ENCODE data around the gene UTP25.

The UTP25 gene

GRCh38 chr1:209802117-209802779 lies 25.5 kb upstream of the UTP25 start:
- peak; percentile 26 for ATAC-seq
- peak; percentile 24; the same call in 1 of the 2 replicates for TF ChIP-seq SNAI2 (CRISPR knock-in tag; IDR thresholded peaks at IDR 0.05)
- no peak for TF ChIP-seq BACH2 (CRISPR knock-in tag; IDR thresholded peaks at IDR 0.05; ENCODE audit: borderline replicate concordance)
- TF ChIP-seq TSHZ2 (CRISPR knock-in tag; IDR thresholded peaks at IDR 0.05): peak; percentile 60; the same call in 1 of the 2 replicates

GRCh38 chr1:209802780-209803152 lies 25.0 kb upstream of the UTP25 start:
- TF ChIP-seq RARB (CRISPR knock-in tag; IDR thresholded peaks at IDR 0.05): no peak
- no peak for TF ChIP-seq PPARA (CRISPR knock-in tag; IDR thresholded peaks at IDR 0.05; ENCODE audit: borderline replicate concordance)
- no peak for TF ChIP-seq CSRNP3 (CRISPR knock-in tag; IDR thresholded peaks at IDR 0.05)
- no peak for TF ChIP-seq TCF4 (CRISPR knock-in tag; IDR thresholded peaks at IDR 0.05; ENCODE audit: borderline replicate concordance)
- no peak for ATAC-seq

GRCh38 chr1:209803568-209803967 lies 24.2 kb upstream of the UTP25 start:
- no peak for TF ChIP-seq CSDC2 (CRISPR knock-in tag; IDR thresholded peaks at IDR 0.05)
- TF ChIP-seq ESRRG (CRISPR knock-in tag; IDR thresholded peaks at IDR 0.05): no peak
- no peak for TF ChIP-seq ZFP30 (CRISPR knock-in tag; IDR thresholded peaks at IDR 0.05)
- no peak for TF ChIP-seq ZC3H10 (CRISPR knock-in tag; IDR thresholded peaks at IDR 0.05)
- ATAC-seq: no peak

- TF ChIP-seq OSR1 (CRISPR knock-in tag; IDR thresholded peaks at IDR 0.05) (no peak), CREB5 (CRISPR knock-in tag; IDR thresholded peaks at IDR 0.05; ENCODE audit: low read depth) (no peak)
- no peak for ATAC-seq
These were observed 22.4 kb upstream of the UTP25 start for GRCh38 chr1:209805341-209805781.

- no peak for TF ChIP-seq ESRRG (CRISPR knock-in tag; IDR thresholded peaks at IDR 0.05)
- TF ChIP-seq CSRNP3 (CRISPR knock-in tag; IDR thresholded peaks at IDR 0.05): no peak
- no peak for TF ChIP-seq BACH2 (CRISPR knock-in tag; IDR thresholded peaks at IDR 0.05; ENCODE audit: borderline replicate concordance)
- no peak for TF ChIP-seq POU6F1 (CRISPR knock-in tag; IDR thresholded peaks at IDR 0.05; ENCODE audit: borderline replicate concordance, low read depth)
- no peak for TF ChIP-seq TCF4 (CRISPR knock-in tag; IDR thresholded peaks at IDR 0.05; ENCODE audit: borderline replicate concordance)
- no peak for ATAC-seq
These were observed 21.7 kb upstream of the UTP25 start, which contains the start of gene IRF6 for GRCh38 chr1:209805875-209806760. IRF6 (minus strand) TSS chr1:209806142; CDS start chr1:209801413, 4,729 bp downstream.
